T-helper 17 cell (primary cell): ENCODE measurements around the gene RMND1. TPM values are rescaled to one million over a fixed set of nuclear protein-coding genes. Genes with fewer than 3 reads are reported as not detected.

Experiments used
- ATAC-seq: fragments of 150-1000 bp; cut with Tn5 transposase; 2 replicates; pipeline ENCODE4 v1.10.0; 2021; ENCODE audit warnings: mild to moderate bottlenecking, moderate library complexity
- DNase-seq, 3 donors: peaks; one replicate each; pipeline versions ENCODE4 v3.0.0 to v3.0.0-alpha.2; 2020 to 2021
- H3K9me3 ChIP-seq: one replicate; pipeline ENCODE4 v1.7.0; 2013; ENCODE audit warnings: low read length, mild to moderate bottlenecking; ENCODE audit not compliant: control insufficient read depth, poor library complexity, severe bottlenecking
- H3K27ac Mint-ChIP-seq: one replicate; pipeline ENCODE4 v1.8.0; 2022; ENCODE audit warnings: mild to moderate bottlenecking, moderate library complexity, mixed read lengths
- H3K27me3 Mint-ChIP-seq: one replicate; pipeline ENCODE4 v1.8.0; 2022; ENCODE audit warnings: mixed read lengths
- H3K36me3 Mint-ChIP-seq: one replicate; pipeline ENCODE4 v1.8.0; 2022; ENCODE audit warnings: low read depth, mixed read lengths
- H3K4me1 Mint-ChIP-seq: one replicate; pipeline ENCODE4 v1.8.0; 2022; ENCODE audit warnings: mild to moderate bottlenecking, mixed read lengths
- H3K4me3 Mint-ChIP-seq: one replicate; pipeline ENCODE4 v1.8.0; 2022; ENCODE audit warnings: mild to moderate bottlenecking, moderate library complexity, mixed read lengths
- total RNA-seq, 4 donors: library from RNA in 2 of 4; stranded (reverse) in 2 of 4; gene quantifications; one replicate each; pipeline ENCODE4 v1.2.3 and lab custom pipeline; 2022 to 2026

Gene RMND1, protein sequence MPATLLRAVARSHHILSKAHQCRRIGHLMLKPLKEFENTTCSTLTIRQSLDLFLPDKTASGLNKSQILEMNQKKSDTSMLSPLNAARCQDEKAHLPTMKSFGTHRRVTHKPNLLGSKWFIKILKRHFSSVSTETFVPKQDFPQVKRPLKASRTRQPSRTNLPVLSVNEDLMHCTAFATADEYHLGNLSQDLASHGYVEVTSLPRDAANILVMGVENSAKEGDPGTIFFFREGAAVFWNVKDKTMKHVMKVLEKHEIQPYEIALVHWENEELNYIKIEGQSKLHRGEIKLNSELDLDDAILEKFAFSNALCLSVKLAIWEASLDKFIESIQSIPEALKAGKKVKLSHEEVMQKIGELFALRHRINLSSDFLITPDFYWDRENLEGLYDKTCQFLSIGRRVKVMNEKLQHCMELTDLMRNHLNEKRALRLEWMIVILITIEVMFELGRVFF
- 1 to 10 TPM; 7.0 to 8.5 TPM for total RNA-seq
- total RNA-seq (lab: John Stamatoyannopoulos, UW) = 13.5 to 20.6 reads per million in 2 donors

DNA sequence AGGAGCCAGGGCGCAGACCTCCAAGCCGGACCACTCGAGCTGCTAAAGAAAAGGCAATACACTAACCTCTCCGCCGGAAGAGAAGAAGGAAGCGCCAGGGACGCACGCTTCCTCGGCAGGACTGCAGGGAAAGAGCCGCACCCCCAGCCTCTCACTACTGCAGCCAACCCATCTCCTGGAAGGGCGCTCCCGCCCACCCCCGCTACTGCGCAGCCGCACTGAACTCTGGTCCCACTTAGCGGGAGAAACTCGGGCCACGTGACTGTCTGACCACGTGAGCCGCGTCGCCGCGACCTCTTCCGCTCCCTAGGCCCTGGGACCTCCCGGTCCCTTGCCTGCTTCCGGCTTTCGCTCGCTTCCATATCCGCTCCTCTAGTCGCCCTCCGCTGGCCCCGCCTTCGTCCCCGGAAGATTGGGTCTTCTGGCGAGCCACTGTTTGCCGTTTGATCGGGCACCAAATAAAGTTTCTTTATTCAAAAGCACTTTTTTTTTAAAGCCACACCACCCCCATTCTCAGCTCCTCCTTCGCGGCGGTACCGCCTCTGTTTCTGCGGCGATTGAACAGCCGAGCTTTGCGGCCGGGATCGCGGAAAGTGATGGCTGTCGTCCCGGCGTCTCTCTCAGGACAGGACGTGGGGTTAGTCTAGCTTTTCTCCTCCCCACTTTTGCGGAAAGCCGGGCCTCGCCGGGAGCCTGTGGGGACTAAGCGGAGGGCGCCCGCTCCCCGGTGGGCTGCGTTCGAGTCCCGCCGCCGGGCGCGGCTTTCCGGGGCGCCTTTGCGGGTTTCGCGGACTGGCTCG, at the start of gene RMND1:
Gene RMND1 (minus strand): TSS at position 177 of the 800 bp plus-strand sequence. CDS start 6,315 bp downstream, outside the sequence.
- peak within 1 kb of the TSS; percentile 97 for H3K27ac Mint-ChIP-seq
- peak; percentile 97 to 99 (median 99) for DNase-seq
- H3K4me1 Mint-ChIP-seq = peaks cover 37% of the 10 kb centered on the region
- peak; percentile 97 for ATAC-seq
- peaks cover 4% of the 10 kb centered on the region for H3K36me3 Mint-ChIP-seq
- peak within 1 kb of the TSS; percentile 96 for H3K4me3 Mint-ChIP-seq
- no peaks in the 10 kb centered on the region for H3K9me3 ChIP-seq
- H3K27me3 Mint-ChIP-seq = no peaks in the 10 kb centered on the region

GRCh38 chr6:151499551-151499950, 47.6 kb upstream of the RMND1 start:
- Mint-ChIP-seq H3K4me3 (no peak overlapping the region), H3K27me3 (peaks cover 23% of the 10 kb centered on the region), H3K4me1 (peaks cover 10% of the 10 kb centered on the region), H3K27ac (no peak overlapping the region), H3K36me3 (peaks cover 7% of the 10 kb centered on the region)
- DNase-seq (no peak), ATAC-seq (no peak)
- no peaks in the 10 kb centered on the region for H3K9me3 ChIP-seq

DNA sequence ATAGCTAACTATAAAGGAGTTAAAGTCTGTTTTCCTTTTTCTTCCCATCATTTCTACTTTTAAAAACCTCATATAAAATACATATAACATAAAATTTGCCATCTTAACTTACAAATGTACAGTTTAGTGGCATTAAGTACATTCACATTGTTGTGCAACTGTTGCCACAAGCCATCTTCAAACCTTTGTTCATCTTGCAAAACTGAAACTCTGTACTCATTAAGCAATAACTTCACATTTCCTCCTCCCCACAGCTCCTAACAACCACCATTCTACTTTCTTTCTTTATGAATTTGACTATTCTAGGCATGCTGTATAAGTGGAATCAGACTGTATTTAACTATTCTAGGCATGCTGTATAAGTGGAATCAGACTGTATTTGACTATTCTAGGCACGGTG, 46.4 kb upstream of the RMND1 start:
- ATAC-seq = no peak

DNA sequence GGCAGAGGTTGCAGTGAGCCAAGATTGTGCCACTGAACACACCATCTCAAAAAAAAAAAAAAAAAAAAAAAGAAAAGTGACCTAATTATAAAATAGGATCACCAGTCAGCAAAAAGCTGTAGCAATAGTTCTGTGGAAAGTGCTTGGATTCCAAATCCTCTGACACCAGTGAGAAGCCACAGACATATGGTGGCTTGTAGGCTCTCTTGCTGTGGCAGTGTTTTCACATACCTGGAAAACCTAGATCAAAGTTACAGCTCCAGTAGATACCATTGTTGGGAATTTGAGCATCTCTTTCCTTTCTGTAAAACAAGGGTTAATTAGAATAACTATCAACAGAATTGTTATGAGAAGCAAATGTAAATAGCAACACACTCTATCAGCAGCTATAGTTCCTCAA, 46.0 kb upstream of the RMND1 start:
- no peak overlapping the region for H3K4me3 Mint-ChIP-seq
- H3K9me3 ChIP-seq = no peaks in the 10 kb centered on the region
- ATAC-seq = no peak
- H3K27me3 Mint-ChIP-seq = peaks cover 34% of the 10 kb centered on the region
- H3K27ac Mint-ChIP-seq = no peak overlapping the region
- peaks cover 10% of the 10 kb centered on the region for H3K36me3 Mint-ChIP-seq
- H3K4me1 Mint-ChIP-seq = peaks cover 13% of the 10 kb centered on the region
- no peak for DNase-seq

More for the DNA sequence above, 46.4 kb upstream of the RMND1 start:
- Mint-ChIP-seq H3K27ac (no peak overlapping the region), H3K27me3 (peaks cover 29% of the 10 kb centered on the region), H3K4me1 (peaks cover 13% of the 10 kb centered on the region), H3K4me3 (no peak overlapping the region), H3K36me3 (peaks cover 7% of the 10 kb centered on the region)
- H3K9me3 ChIP-seq = no peaks in the 10 kb centered on the region
- DNase-seq = no peak

- DNase-seq (no peak), ATAC-seq (no peak)
- Mint-ChIP-seq H3K27me3 (peaks cover 47% of the 10 kb centered on the region), H3K4me1 (peaks cover 13% of the 10 kb centered on the region), H3K4me3 (peak overlapping the region; percentile 81), H3K27ac (peak overlapping the region; percentile 3), H3K36me3 (peaks cover 10% of the 10 kb centered on the region)
- H3K9me3 ChIP-seq = no peaks in the 10 kb centered on the region
Measured at GRCh38 chr6:151495380-151495779, 43.5 kb upstream of the RMND1 start.

- H3K27me3 Mint-ChIP-seq = peaks cover 47% of the 10 kb centered on the region
- H3K4me1 Mint-ChIP-seq = peaks cover 10% of the 10 kb centered on the region
- H3K4me3 Mint-ChIP-seq = peak overlapping the region; percentile 84
- peaks cover 7% of the 10 kb centered on the region for H3K36me3 Mint-ChIP-seq
- no peak overlapping the region for H3K27ac Mint-ChIP-seq
- H3K9me3 ChIP-seq = no peaks in the 10 kb centered on the region
- ATAC-seq = no peak
- no peak for DNase-seq
Measured at GRCh38 chr6:151494936-151495320, 43.0 kb upstream of the RMND1 start.

GRCh38 chr6:151494235-151494935, 42.5 kb upstream of the RMND1 start:
- Mint-ChIP-seq H3K4me1 (peaks cover 10% of the 10 kb centered on the region), H3K27me3 (peaks cover 47% of the 10 kb centered on the region), H3K36me3 (peaks cover 7% of the 10 kb centered on the region), H3K4me3 (peak overlapping the region; percentile 84), H3K27ac (no peak overlapping the region)
- no peaks in the 10 kb centered on the region for H3K9me3 ChIP-seq
- DNase-seq = no peak
- peak; percentile 50 for ATAC-seq

GRCh38 chr6:151493804-151494234, 41.9 kb upstream of the RMND1 start, which contains the start of gene CCDC170:
Gene CCDC170 (plus strand): TSS chr6:151494017. CDS start chr6:151494129, 112 bp downstream.
- H3K27me3 Mint-ChIP-seq = peaks cover 47% of the 10 kb centered on the region
- H3K4me3 Mint-ChIP-seq = peak within 1 kb of the TSS; percentile 84
- DNase-seq (no peak), ATAC-seq (peak; percentile 32)
- peaks cover 7% of the 10 kb centered on the region for H3K36me3 Mint-ChIP-seq
- no peaks in the 10 kb centered on the region for H3K9me3 ChIP-seq
- peaks cover 10% of the 10 kb centered on the region for H3K4me1 Mint-ChIP-seq
- no peak within 1 kb of the TSS for H3K27ac Mint-ChIP-seq

GRCh38 chr6:151493161-151493803, 41.4 kb upstream of the RMND1 start:
- Mint-ChIP-seq H3K27ac (no peak overlapping the region), H3K36me3 (peaks cover 7% of the 10 kb centered on the region), H3K4me3 (peak overlapping the region; percentile 66), H3K4me1 (peaks cover 7% of the 10 kb centered on the region), H3K27me3 (peaks cover 47% of the 10 kb centered on the region)
- H3K9me3 ChIP-seq = no peaks in the 10 kb centered on the region
- peak; percentile 12 for ATAC-seq
- no peak for DNase-seq

GRCh38 chr6:151490996-151491395, 39.1 kb upstream of the RMND1 start:
- peaks cover 7% of the 10 kb centered on the region for H3K36me3 Mint-ChIP-seq
- peak overlapping the region; percentile 24 for H3K27ac Mint-ChIP-seq
- H3K4me1 Mint-ChIP-seq = peaks cover 7% of the 10 kb centered on the region
- no peak overlapping the region for H3K4me3 Mint-ChIP-seq
- DNase-seq (no peak), ATAC-seq (no peak)
- H3K9me3 ChIP-seq = no peaks in the 10 kb centered on the region
- H3K27me3 Mint-ChIP-seq = peaks cover 43% of the 10 kb centered on the region

DNA sequence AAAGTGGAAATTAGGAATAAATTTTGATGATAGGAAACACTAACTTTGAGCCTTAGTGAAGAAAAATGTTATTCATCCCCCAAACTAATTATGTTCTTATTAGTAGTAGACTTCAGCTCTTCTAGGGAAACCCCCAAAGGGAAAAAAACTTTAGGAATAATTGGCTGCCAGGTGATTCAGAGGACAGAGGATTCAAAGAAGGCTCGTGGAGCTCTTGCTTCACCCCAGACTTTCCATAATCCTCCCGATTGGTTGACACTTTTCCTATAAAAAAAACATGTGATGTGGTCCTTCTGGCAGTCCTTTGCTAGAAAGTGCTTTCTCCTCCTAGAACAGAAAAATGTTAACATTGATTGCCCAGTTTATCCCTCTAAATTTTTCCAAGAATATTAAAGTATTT, 36.3 kb upstream of the RMND1 start:
- no peak for DNase-seq
- H3K27me3 Mint-ChIP-seq = peaks cover 21% of the 10 kb centered on the region
- H3K4me3 Mint-ChIP-seq = no peak overlapping the region
- ATAC-seq = no peak
- H3K4me1 Mint-ChIP-seq = no peaks in the 10 kb centered on the region
- no peak overlapping the region for H3K27ac Mint-ChIP-seq
- H3K36me3 Mint-ChIP-seq = peaks cover 2% of the 10 kb centered on the region
- no peaks in the 10 kb centered on the region for H3K9me3 ChIP-seq

GRCh38 chr6:151483994-151484393, 32.1 kb upstream of the RMND1 start:
- Mint-ChIP-seq H3K4me3 (no peak overlapping the region), H3K36me3 (no peaks in the 10 kb centered on the region), H3K27ac (peak overlapping the region; percentile 95), H3K4me1 (peaks cover 12% of the 10 kb centered on the region), H3K27me3 (no peaks in the 10 kb centered on the region)
- H3K9me3 ChIP-seq = no peaks in the 10 kb centered on the region
- ATAC-seq = no peak
- no peak for DNase-seq
